PFSK-1 (cell line): ENCODE results near the gene PLD2.

ENCODE experiments used
- FOXP2 ChIP-seq: optimal IDR thresholded peaks from 2 replicates; pipeline ENCODE3; 2011; ENCODE audit warnings: borderline replicate concordance, control low read depth, inconsistent platforms; ENCODE audit not compliant: insufficient read depth; ENCODE audit errors: extremely low read length, extremely low read depth
- POLR2AphosphoS5 ChIP-seq: IDR thresholded peaks from 2 replicates; pipeline ENCODE4 v1.6.1; 2012; ENCODE audit warnings: low read depth, mild to moderate bottlenecking, control low read depth, low read length, moderate library complexity
- REST ChIP-seq, 2 experiments: IDR thresholded peaks; 2 replicates each; pipeline versions ENCODE4 v1.6.1 to v1.8.0; 2011 to 2012; ENCODE audit warnings: low read depth in 2 of 2, low read length in 2 of 2, control low read depth in 1 of 2, inconsistent platforms in 1 of 2, mild to moderate bottlenecking in 1 of 2, moderate library complexity in 1 of 2; ENCODE audit not compliant: insufficient read depth in 1 of 2
- SIN3A ChIP-seq: IDR thresholded peaks from 2 replicates; pipeline ENCODE4 v1.6.1; 2012; ENCODE audit warnings: mild to moderate bottlenecking, low read length, moderate library complexity, borderline replicate concordance; ENCODE audit not compliant: insufficient read depth
- TAF1 ChIP-seq: IDR thresholded peaks from 2 replicates; pipeline ENCODE4 v1.6.1; 2012; ENCODE audit warnings: low read length, control low read depth, borderline replicate concordance; ENCODE audit not compliant: insufficient read depth

The PLD2 gene

GRCh38 chr17:4810696-4811290 is 3.8 kb downstream of the PLD2 start:
- TF ChIP-seq SIN3A (no peak), TAF1 (no peak), POLR2AphosphoS5 (no peak), REST (IDR thresholded peaks at IDR 0.05; ENCODE audit: insufficient read depth in 1 of 2, low read depth in 2 of 2, low read length in 2 of 2) (no peak), FOXP2 (no peak)

- TF ChIP-seq FOXP2 (no peak), REST (IDR thresholded peaks at IDR 0.05; ENCODE audit: insufficient read depth in 1 of 2, low read depth in 2 of 2, low read length in 2 of 2) (no peak), SIN3A (no peak), TAF1 (no peak), POLR2AphosphoS5 (no peak)
Measured at GRCh38 chr17:4811471-4811870, 4.5 kb downstream of the PLD2 start.

- TF ChIP-seq REST (IDR thresholded peaks at IDR 0.05; ENCODE audit: insufficient read depth in 1 of 2, low read depth in 2 of 2, low read length in 2 of 2) (no peak), TAF1 (no peak)
Measured at GRCh38 chr17:4812690-4813089, 5.7 kb downstream of the PLD2 start.

- TF ChIP-seq REST (IDR thresholded peaks at IDR 0.05; ENCODE audit: insufficient read depth in 1 of 2, low read depth in 2 of 2, low read length in 2 of 2) (no peak), TAF1 (no peak), POLR2AphosphoS5 (no peak), SIN3A (no peak), FOXP2 (no peak)
Measured at GRCh38 chr17:4815043-4815675, 8.2 kb downstream of the PLD2 start.
